Trophoblast cell (in vitro differentiated cells and primary cell): ENCODE data around the gene KCNQ1.
A peak's percentile ranks its signal among the peaks of the same experiment; 100 is the strongest.

Source experiments
- DNase-seq, 2 donors: peaks; one replicate each; pipeline ENCODE4 v3.0.0-alpha.2; 2016
- H2AFZ ChIP-seq: 2 replicates; pipeline ENCODE4 v1.6.1; 2013; ENCODE audit warnings: low read length, moderate library complexity, mild to moderate bottlenecking; ENCODE audit not compliant: insufficient read depth, poor library complexity
- H2AK5ac ChIP-seq: 2 replicates; pipeline ENCODE4 v1.6.1; 2013; ENCODE audit warnings: mild to moderate bottlenecking, low read length
- H2BK120ac ChIP-seq: 2 replicates; pipeline ENCODE4 v1.6.1; 2013; ENCODE audit warnings: low read length, mild to moderate bottlenecking, moderate library complexity; ENCODE audit not compliant: insufficient read depth, poor library complexity
- H2BK12ac ChIP-seq: 2 replicates; pipeline ENCODE4 v1.6.1; 2013; ENCODE audit warnings: mild to moderate bottlenecking, low read length, moderate library complexity
- H2BK5ac ChIP-seq: 2 replicates; pipeline ENCODE4 v1.6.1; 2013; ENCODE audit warnings: low read length, low read depth, moderate library complexity, mild to moderate bottlenecking; ENCODE audit not compliant: poor library complexity
- H3K14ac ChIP-seq: 2 replicates; pipeline ENCODE4 v1.6.1; 2013; ENCODE audit warnings: mild to moderate bottlenecking, low read length
- H3K18ac ChIP-seq: 2 replicates; pipeline ENCODE4 v1.6.1; 2013; ENCODE audit warnings: mild to moderate bottlenecking, low read length
- H3K23ac ChIP-seq: 2 replicates; pipeline ENCODE4 v1.6.1; 2013; ENCODE audit warnings: low read length
- H3K27ac ChIP-seq: 2 replicates; pipeline ENCODE4 v1.5.1; 2013; ENCODE audit warnings: low read depth, mild to moderate bottlenecking, inconsistent platforms, low read length, moderate library complexity
- H3K27me3 ChIP-seq: 2 replicates; pipeline ENCODE4 v1.6.1; 2013; ENCODE audit warnings: inconsistent platforms, mild to moderate bottlenecking, low read length, moderate library complexity; ENCODE audit not compliant: insufficient read depth
- H3K36me3 ChIP-seq, 2 experiments: 1 replicate in 1 of 2; 2 replicates in 1 of 2; pipeline ENCODE4 v1.6.1; 2013; ENCODE audit warnings: low read length in 2 of 2, mild to moderate bottlenecking in 2 of 2, moderate library complexity in 1 of 2; ENCODE audit not compliant: insufficient read depth in 2 of 2, control insufficient read depth in 1 of 2
- H3K4ac ChIP-seq: 2 replicates; pipeline ENCODE4 v1.6.1; 2013; ENCODE audit warnings: low read depth, mild to moderate bottlenecking, low read length, moderate library complexity
- H3K4me1 ChIP-seq, 2 experiments: 1 replicate in 1 of 2; 2 replicates in 1 of 2; pipeline ENCODE4 v1.6.1; 2013; ENCODE audit warnings: low read length in 2 of 2, mild to moderate bottlenecking in 2 of 2, moderate library complexity in 1 of 2; ENCODE audit not compliant: insufficient read depth in 2 of 2, control insufficient read depth in 1 of 2
- H3K4me2 ChIP-seq: 2 replicates; pipeline ENCODE4 v1.6.1; 2013; ENCODE audit warnings: inconsistent platforms, mild to moderate bottlenecking, low read length, moderate library complexity
- H3K4me3 ChIP-seq: 2 replicates; pipeline ENCODE4 v1.5.1; 2013; ENCODE audit warnings: mild to moderate bottlenecking, low read depth, low read length, inconsistent platforms
- H3K79me1 ChIP-seq: one replicate; pipeline ENCODE4 v1.6.1; 2013; ENCODE audit warnings: low read length
- H3K79me2 ChIP-seq: 2 replicates; pipeline ENCODE4 v1.6.1; 2013; ENCODE audit warnings: low read length, mild to moderate bottlenecking; ENCODE audit not compliant: control insufficient read depth, insufficient read depth, poor library complexity
- H3K9ac ChIP-seq: 2 replicates; pipeline ENCODE4 v1.6.1; 2013; ENCODE audit warnings: mild to moderate bottlenecking, low read length
- H3K9me3 ChIP-seq: 2 replicates; pipeline ENCODE4 v1.6.1; 2013; ENCODE audit warnings: low read depth, mild to moderate bottlenecking, control low read depth, inconsistent platforms, low read length; ENCODE audit not compliant: insufficient read depth
- H4K12ac ChIP-seq: 2 replicates; pipeline ENCODE4 v1.6.1; 2013; ENCODE audit warnings: low read depth, mild to moderate bottlenecking, low read length, moderate library complexity
- H4K8ac ChIP-seq: 2 replicates; pipeline ENCODE4 v1.6.1; 2013; ENCODE audit warnings: low read depth, mild to moderate bottlenecking, low read length, moderate library complexity
- H4K91ac ChIP-seq: one replicate; pipeline ENCODE4 v1.6.1; 2013; ENCODE audit warnings: low read depth, mild to moderate bottlenecking, low read length, moderate library complexity
- WGBS: extraction: QIAGEN DNeasy Blood & Tissue Kit; methylation state at CpG from one replicate; pipeline ENCODE4 v1.1.7; 2013; ENCODE audit warnings: missing lambda C conversion rate; ENCODE audit not compliant: insufficient read length, insufficient coverage; ENCODE audit errors: extremely low coverage; 5-methylcytosine and 5-hydroxymethylcytosine counted together

Gene KCNQ1

GRCh38 chr11:2669634-2670469 is 225.0 kb downstream of the KCNQ1 start:
- no peak overlapping the region for H3K4me2 ChIP-seq
- no peak overlapping the region for H3K27ac ChIP-seq
- H3K23ac ChIP-seq, result no peak overlapping the region
- no peak overlapping the region for H2BK120ac ChIP-seq
- H3K4me1 ChIP-seq, result peaks cover 12 to 16% of the 10 kb centered on the region in 2 experiments
- H4K8ac ChIP-seq, result no peak overlapping the region
- H3K36me3 ChIP-seq, result peaks cover 13 to 26% of the 10 kb centered on the region in 2 experiments
- no peak overlapping the region for H2AK5ac ChIP-seq
- H3K79me2 ChIP-seq, result no peaks in the 10 kb centered on the region
- no peak for DNase-seq
- H4K12ac ChIP-seq, result no peak overlapping the region
- no peak overlapping the region for H2AFZ ChIP-seq
- peaks cover 5% of the 10 kb centered on the region for H3K79me1 ChIP-seq
- H3K4me3 ChIP-seq, result no peak overlapping the region
- no peaks in the 10 kb centered on the region for H3K27me3 ChIP-seq
- H3K9me3 ChIP-seq, result no peaks in the 10 kb centered on the region
- H3K14ac ChIP-seq, result no peak overlapping the region
- no peak overlapping the region for H2BK5ac ChIP-seq
- H4K91ac ChIP-seq, result no peak overlapping the region
- no peak overlapping the region for H3K18ac ChIP-seq
- no peak overlapping the region for H3K4ac ChIP-seq
- H3K9ac ChIP-seq, result no peak overlapping the region
- H2BK12ac ChIP-seq, result no peak overlapping the region
- no CpG with 5 or more reads among the region's 8 CpGs for WGBS

GRCh38 chr11:2670541-2671100 is 225.8 kb downstream of the KCNQ1 start:
- Histone ChIP-seq H3K4me3 (no peak overlapping the region), H2AFZ (no peak overlapping the region), H3K14ac (no peak overlapping the region), H3K4me1 (peaks cover 13 to 19% of the 10 kb centered on the region in 2 experiments), H3K18ac (peak overlapping the region; percentile 48), H2BK5ac (no peak overlapping the region), H3K23ac (no peak overlapping the region), H3K4ac (no peak overlapping the region), H3K27me3 (no peaks in the 10 kb centered on the region), H4K91ac (no peak overlapping the region), H2BK12ac (no peak overlapping the region), H3K36me3 (peaks cover 13 to 26% of the 10 kb centered on the region in 2 experiments), H3K79me2 (no peaks in the 10 kb centered on the region), H3K9me3 (no peaks in the 10 kb centered on the region), H3K79me1 (peaks cover 6% of the 10 kb centered on the region), H3K27ac (no peak overlapping the region), H4K12ac (no peak overlapping the region), H3K4me2 (no peak overlapping the region), H4K8ac (no peak overlapping the region), H2BK120ac (no peak overlapping the region), H3K9ac (no peak overlapping the region), H2AK5ac (no peak overlapping the region)
- WGBS, result no CpG with 5 or more reads among the region's 1 CpG
- no peak for DNase-seq

GRCh38 chr11:2671748-2672147 is 226.9 kb downstream of the KCNQ1 start:
- no peak overlapping the region for H3K23ac ChIP-seq
- H2AK5ac ChIP-seq, result no peak overlapping the region
- H2BK12ac ChIP-seq, result no peak overlapping the region
- H3K36me3 ChIP-seq, result peaks cover 13 to 26% of the 10 kb centered on the region in 2 experiments
- H3K18ac ChIP-seq, result no peak overlapping the region
- H2BK120ac ChIP-seq, result no peak overlapping the region
- H3K79me1 ChIP-seq, result peaks cover 6% of the 10 kb centered on the region
- H3K9ac ChIP-seq, result no peak overlapping the region
- no peaks in the 10 kb centered on the region for H3K9me3 ChIP-seq
- no peak for DNase-seq
- H3K27me3 ChIP-seq, result no peaks in the 10 kb centered on the region
- H2BK5ac ChIP-seq, result no peak overlapping the region
- H3K27ac ChIP-seq, result no peak overlapping the region
- no peak overlapping the region for H3K14ac ChIP-seq
- H3K4me2 ChIP-seq, result no peak overlapping the region
- H3K4me1 ChIP-seq, result peaks cover 9 to 21% of the 10 kb centered on the region in 2 experiments
- no peak overlapping the region for H2AFZ ChIP-seq
- no peak overlapping the region for H3K4me3 ChIP-seq
- no peak overlapping the region for H4K8ac ChIP-seq
- no peak overlapping the region for H4K12ac ChIP-seq
- H4K91ac ChIP-seq, result no peak overlapping the region
- H3K79me2 ChIP-seq, result no peaks in the 10 kb centered on the region
- H3K4ac ChIP-seq, result no peak overlapping the region
- WGBS, result no CpG with 5 or more reads among the region's 3 CpGs

- H4K91ac ChIP-seq, result no peak overlapping the region
- peaks cover 6 to 20% of the 10 kb centered on the region in 2 experiments for H3K4me1 ChIP-seq
- no peak overlapping the region for H3K4me2 ChIP-seq
- H2AFZ ChIP-seq, result no peak overlapping the region
- no peak overlapping the region for H3K4ac ChIP-seq
- no peak overlapping the region for H2BK5ac ChIP-seq
- no peak overlapping the region for H3K18ac ChIP-seq
- H3K79me1 ChIP-seq, result peaks cover 6% of the 10 kb centered on the region
- no peak for DNase-seq
- H3K4me3 ChIP-seq, result no peak overlapping the region
- H3K23ac ChIP-seq, result no peak overlapping the region
- H2AK5ac ChIP-seq, result no peak overlapping the region
- no peak overlapping the region for H3K27ac ChIP-seq
- peaks cover 13 to 26% of the 10 kb centered on the region in 2 experiments for H3K36me3 ChIP-seq
- no peaks in the 10 kb centered on the region for H3K27me3 ChIP-seq
- no peak overlapping the region for H3K14ac ChIP-seq
- WGBS, result no CpG with 5 or more reads among the region's 4 CpGs
- no peaks in the 10 kb centered on the region for H3K9me3 ChIP-seq
- H2BK120ac ChIP-seq, result no peak overlapping the region
- no peak overlapping the region for H2BK12ac ChIP-seq
- no peak overlapping the region for H4K12ac ChIP-seq
- no peak overlapping the region for H4K8ac ChIP-seq
- no peaks in the 10 kb centered on the region for H3K79me2 ChIP-seq
- no peak overlapping the region for H3K9ac ChIP-seq
Measured at GRCh38 chr11:2672553-2673249, 227.9 kb downstream of the KCNQ1 start.
